Measurements from ENCODE around the gene LCA5.

DNA sequence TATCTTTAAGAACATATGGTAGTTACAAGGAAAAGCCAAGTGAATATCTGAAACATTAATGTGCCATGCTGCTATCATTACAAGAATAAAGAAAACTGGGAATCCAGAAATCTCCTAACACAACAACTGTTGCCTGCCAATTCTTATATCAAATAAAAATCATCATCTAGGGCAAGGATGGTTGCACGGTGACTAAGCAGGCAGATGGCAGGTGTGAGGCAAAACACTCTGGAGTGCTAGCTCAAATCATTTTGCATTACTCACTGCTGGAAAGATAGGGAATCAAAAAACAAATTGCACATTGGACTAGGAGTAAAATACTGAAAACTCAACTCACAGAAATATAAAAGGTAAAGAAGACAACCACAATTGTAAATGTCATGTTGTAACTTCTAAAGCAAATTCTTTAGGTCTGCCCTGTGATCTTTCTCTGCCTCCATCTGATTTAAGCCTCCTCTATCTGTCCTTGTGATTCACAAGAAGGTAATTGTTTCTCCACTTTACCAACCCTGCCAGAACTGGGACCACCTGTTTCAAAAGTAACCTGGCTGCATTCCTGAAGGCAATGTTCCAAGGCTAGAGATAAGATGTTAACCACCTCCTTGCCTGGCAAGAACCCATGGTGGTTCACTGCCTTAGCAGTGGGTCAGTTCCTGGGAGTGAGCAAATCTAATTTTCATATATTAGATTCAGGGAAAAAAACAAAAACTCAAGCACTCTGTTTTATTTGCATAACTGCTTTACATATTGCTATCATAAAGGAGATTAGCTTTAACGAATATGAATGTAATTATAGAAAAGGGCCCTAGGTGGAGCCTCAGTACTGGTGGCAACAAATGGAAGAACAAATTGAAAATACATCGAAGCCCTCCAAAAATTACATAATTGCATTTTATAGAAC is 33.1 kb upstream of the LCA5 start:
- no peak for TF ChIP-seq POLR2A (IDR thresholded peaks at IDR 0.05; ENCODE audit: low read length)
- no peak for TF ChIP-seq GATA1 (IDR thresholded peaks at IDR 0.05; ENCODE audit: low read depth, low read length)
